GF-D8 (cell line): Measurements from ENCODE around the gene LKAAEAR1.
"Not testable (repeated sequence)": the region's sequence is repeated elsewhere in the genome, so short reads cannot be mapped to it uniquely, and the experiment has no call there.

ENCODE experiments used
- DNase-seq: peaks from one replicate; lab custom pipeline; 2025; lab: John Stamatoyannopoulos, UW

The LKAAEAR1 gene

DNA sequence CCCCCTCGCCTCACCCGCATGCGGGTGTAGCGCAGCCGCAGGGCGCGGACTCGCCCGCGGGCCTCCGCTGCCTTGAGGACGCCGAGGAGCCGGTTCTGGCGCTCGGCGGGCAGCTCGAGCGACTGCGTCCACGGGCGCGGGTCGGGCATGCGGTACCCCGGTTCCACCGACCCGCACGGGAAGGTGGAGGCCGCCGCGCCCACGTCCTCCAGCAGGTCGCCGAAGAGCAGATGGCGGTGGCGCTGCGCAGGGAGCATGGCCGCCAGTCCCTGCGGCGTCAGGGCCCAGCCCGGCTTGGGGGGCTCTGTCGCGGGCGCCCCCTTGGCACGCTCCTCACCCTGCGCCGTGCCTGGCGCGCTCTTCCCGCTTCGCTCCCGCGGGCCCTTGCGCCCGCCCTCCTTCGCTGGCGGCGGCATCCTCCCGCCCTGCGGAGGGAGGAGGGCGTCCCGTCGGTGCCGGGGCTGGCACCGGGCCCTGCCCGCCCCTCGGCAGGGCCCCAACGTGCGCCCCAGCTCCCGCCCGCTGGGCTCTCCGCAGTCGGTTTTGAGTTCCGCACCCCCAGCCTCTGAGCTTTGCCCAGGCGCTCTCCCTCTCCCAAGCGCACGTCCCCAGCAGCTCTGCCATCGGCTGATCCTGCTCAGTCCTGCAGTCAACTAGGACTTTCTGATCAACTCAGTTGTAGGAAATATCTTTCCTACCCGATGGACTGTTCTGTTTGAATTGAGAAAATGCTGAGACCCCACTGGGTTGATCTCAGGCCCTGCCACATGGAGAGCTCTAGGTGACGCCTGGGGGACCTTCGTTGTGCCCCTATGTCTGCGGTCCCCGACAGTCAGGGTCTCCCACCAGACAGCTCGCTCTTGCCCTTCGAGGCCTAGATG lies at the start of gene LKAAEAR1:
TSS of gene LKAAEAR1 (minus strand) at position 595 of the 881 bp plus-strand sequence. CDS start at position 416, 179 bp downstream.
- DNase-seq, result no peak

- DNase-seq, result no peak
Measured at GRCh38 chr20:64131406-64131805, 47.2 kb upstream of the LKAAEAR1 start.

GRCh38 chr20:64130876-64131275 lies 46.7 kb upstream of the LKAAEAR1 start:
- DNase-seq, result no peak

DNA sequence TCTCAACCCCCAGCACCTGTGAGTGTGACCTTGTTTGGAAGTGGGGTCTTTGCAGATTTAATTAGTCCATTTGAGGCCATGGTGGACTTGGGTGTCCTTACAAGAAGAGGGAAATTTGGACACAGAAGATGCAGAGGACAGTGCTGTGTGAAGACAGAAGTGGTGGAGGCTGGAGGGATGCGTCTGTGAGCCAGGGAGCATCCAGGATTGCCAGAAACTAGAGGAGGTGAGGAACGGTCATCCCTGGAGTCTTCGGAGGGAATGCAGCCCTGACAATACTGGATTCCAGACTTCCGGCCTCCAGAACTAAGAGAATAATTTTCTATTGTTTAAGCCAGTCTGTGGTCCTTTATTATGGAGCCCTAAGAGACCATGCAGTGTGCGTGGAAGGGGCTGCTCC lies 46.1 kb upstream of the LKAAEAR1 start:
- no peak for DNase-seq

DNA sequence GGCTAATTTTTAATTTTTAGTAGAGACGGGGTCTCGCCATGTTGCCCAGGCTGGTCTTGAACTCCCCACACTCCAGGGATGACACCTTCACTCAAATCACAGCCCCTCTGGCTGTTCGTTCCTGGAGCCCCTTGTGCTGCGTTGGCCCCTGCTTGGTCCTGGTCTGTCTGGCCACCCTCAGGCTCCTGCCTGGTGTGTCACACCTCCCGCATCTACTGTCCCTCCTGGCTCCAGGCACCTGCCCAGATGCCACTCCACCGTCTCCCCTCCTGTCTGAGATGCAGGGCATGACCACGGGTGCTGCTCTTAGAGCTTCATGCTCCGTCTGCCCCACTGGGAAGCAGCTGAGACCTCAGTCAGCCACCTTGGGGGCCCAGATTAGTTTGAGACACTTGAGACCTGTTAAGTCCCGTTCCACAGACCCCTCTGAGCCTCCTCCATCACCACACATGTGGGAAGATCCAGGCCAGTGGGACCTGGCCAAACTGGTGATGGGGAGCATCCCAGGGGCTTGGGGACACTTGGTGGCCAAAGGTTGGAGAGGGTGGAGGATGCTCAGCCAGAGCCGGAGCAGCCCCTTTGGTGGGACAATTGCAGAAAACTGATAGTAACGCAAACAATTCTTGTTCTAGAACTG lies 45.1 kb upstream of the LKAAEAR1 start:
- no peak for DNase-seq

DNA sequence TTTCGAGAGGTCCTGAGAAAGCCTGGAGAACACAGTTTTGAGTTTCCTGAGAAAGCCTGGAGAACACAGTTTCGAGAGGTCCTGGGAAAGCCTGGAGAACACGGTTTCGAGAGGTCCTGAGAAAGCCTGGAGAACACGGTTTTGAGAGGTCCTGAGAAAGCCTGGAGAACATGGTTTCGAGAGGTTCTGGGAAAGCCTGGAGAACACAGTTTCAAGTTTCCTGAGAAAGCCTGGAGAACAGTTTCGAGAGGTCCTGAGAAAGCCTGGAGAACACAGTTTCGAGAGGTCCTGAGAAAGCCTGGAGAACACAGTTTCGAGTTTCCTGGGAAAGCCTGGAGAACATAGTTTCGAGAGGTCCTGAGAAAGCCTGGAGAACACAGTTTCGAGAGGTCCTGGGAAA lies 39.3 kb upstream of the LKAAEAR1 start:
- DNase-seq, result not testable (repeated sequence)

GRCh38 chr20:64122927-64123326 lies 38.7 kb upstream of the LKAAEAR1 start:
- DNase-seq, result not testable (repeated sequence)

- DNase-seq, result no peak
Measured at GRCh38 chr20:64121586-64121985, 37.4 kb upstream of the LKAAEAR1 start.

DNA sequence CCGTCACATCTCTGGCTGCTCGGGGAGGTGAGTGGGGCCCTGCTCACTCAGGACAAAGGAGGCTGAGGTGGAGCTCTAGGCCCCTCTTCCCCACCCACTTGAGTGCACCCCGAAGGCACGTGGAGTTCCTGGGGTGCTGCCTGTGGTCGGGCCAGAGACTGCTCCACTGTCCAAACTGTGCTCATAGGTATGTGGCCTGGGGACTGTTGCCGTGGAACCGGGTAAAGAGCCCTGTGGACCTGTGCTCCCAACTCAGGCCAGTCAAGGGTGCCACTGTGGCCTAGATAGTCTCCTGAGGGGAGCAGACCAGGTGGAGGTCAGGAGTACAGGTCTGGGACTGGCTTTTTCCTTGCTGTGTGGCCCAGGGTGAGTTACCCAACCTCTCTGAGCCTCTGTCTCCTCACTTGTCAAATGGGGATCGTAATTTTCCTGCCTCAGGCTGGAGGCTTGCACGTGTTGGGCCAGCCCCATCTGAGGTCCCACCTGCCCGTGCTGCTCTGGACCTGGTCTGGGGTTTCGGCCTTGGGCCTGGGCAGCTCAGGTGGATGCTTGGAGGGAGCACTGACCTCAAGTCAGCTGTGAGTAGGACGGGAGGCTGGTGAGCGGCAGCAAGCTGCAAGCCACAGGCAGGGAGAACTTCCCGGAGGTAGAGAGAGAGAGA lies 35.6 kb upstream of the LKAAEAR1 start:
- DNase-seq, result no peak

DNA sequence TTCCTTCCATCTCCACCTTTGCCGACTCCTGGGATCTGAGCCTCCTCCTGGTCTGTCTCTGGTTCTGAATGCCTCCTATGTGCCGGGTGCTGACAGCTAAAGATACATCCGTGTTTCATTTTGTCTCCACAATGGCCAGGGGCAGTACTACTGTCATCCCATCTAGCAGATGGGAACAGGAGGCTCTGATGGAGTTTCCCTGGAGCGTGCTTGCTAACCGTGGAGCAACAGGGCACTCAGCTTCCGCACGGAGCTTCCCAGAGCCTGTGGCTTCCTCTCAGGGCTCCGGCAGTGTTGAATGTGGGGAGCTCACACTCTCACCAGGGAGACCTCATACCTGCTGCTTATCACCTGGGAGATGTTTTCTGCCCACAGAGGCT lies 35.1 kb upstream of the LKAAEAR1 start:
- no peak for DNase-seq

- DNase-seq, result not testable (repeated sequence)
Measured at GRCh38 chr20:64117432-64117777, 33.2 kb upstream of the LKAAEAR1 start.

DNA sequence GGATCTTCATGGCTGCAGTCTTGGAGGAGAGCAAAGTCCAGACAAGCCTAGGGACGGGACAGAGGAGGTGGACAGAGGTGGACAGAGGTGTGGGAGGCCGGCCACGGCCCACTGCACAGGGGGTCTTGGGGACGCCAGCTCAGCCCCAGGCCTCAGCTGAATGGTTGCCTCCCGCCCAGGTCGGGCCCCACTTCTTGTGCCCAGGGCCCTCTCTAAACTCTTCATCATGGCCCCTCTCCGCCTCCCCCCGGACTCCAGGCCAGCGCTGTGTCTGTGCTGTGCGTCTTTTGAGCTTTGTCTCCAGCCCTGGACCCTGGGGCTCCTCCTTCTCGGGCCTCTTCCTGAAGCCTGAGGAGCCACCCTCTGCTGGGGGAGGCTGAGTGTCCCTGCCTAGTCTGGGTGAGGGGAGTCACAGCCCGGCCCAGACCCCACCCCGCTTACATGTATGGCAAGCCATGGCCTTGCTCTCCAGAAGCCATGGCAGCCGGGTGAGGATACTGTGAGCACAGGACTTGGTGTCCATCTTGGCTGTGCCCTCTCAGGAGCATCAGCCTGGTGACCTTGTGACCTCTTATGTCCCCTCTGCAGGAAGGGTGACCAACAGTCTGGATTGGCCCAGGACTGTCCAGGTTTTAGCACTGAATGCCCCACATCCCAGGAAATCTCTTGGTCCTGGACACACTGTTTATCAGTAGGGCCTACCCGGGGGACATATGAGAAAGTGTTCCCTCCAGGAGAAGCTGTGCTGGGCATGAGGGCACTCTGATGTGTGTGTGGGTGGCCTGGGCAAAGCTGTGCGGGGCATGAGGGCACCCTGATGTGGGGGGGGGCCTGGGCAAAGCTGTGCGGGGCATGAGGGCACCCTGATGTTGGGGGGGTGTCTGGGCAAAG lies 32.6 kb upstream of the LKAAEAR1 start:
- no peak for DNase-seq

GRCh38 chr20:64116016-64116415 lies 31.8 kb upstream of the LKAAEAR1 start:
- DNase-seq, result no peak

- DNase-seq, result no peak
Measured at GRCh38 chr20:64115171-64115911, 31.1 kb upstream of the LKAAEAR1 start.

DNA sequence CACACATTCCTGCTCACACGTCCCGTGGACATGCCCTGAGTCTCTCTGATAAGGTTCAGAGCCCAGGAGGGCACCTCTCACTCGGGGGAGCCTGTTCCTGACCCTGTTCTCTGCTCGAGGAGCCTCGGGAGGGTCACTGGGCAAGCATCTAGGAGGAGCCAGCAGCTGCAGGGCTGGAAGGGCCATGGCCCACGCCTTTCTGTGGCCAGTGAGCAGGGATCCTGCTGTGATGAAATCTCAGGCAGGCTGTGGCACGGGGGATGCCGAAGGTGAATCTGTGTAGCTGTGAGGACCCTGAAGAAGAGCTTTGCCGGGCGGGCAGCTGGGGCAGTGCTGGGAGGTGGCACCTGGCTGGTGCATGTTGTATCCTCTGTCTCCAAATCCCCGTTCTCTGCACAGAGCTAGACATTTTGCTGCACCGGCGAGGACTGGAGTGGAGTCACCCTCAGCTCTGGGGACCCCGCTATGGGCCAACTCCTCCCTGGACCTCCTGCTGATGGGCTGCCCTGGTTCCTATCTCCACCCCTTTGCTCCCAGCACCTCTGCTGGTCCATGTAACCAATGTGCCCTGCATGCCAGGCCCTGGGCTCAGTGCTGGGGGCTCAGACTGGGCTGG lies 30.3 kb upstream of the LKAAEAR1 start:
- no peak for DNase-seq

DNA sequence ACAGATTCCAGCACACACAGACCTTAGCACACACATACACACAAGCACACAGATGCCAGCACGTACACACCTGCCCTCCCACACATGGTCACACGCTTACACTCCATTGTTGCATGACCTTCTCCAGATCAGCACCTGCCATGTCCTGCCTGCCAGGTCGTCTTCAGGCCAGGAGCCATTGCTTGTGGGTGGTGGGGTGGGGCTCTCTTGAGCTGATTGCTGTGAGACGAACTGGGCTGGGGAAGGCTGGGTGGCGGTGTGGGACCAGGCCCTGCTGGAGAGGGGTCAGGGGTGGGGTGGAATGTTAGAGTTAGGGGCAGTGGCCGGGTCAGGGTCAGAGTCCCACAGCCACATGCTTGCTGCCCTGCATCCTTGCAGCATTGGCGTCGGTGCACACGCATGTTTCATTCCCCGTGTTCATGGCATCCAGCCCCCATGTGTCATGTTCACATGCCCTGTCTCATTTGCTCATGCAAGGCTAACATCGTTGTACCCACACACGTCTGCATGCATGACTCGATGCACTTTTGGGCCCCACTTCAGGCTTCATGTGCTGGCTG lies 29.7 kb upstream of the LKAAEAR1 start:
- no peak for DNase-seq

DNA sequence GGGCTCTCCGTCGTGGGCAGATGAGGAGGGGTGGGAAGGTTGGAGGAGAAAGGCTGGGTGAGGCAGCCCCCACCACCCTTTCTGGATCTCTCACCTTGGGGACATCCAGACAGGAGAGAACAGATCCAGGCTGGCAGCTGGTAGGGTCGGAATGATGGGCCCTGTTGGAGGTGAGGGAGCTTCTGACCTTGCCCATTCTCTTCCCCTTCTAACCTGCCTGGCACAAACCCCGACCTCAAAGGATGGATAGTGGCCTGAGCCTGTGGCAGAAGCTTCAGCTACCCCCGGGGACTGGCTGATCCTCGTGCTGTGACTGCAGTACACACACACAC lies 29.2 kb upstream of the LKAAEAR1 start:
- DNase-seq, result no peak

- DNase-seq, result no peak
Measured at GRCh38 chr20:64112691-64113443, 28.7 kb upstream of the LKAAEAR1 start.

DNA sequence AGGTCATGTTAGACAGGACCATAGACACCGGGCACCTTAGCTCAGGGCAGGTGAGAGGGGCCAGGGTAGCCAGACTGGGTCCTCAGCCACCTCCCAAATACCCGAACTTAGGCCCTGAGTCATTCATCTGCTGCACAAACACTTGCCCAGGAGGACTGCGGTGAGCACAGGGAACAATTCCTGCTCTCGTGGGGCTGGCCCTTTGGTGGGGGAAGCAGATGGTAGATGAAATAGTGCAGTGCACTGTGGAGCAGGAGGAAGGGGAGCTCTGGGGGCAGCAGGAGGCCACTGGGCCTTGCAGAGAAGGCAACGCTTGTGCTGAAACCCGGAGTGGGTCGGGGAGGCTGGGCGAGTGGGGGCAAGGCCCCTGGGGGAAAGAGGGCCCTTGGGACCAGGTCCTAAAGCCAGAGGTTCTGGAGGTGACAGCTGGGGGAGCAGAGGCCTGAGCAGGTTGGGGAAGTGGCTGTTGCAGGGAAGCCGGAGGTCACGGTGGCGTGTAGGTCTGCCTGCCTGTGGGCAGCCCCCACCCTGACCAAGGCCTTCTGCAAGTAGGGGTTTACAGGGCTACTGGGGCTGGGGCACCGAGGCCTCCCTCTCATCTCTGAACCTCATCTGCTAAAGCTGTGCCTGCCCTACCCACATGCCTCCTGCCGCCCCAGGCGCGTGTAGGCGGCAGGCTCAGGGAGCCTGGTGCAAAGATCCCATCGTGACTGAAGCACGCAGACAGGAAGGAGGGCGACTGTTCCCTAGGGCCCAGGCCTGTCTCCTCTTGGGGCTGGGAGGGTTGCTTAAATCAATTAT lies 27.8 kb upstream of the LKAAEAR1 start:
- DNase-seq, result peak; percentile 58
